Non-pigmented ciliary epithelial cell (primary cell): ENCODE results near the gene MAFB.

Experiments
- DNase-seq: peaks from one replicate; pipeline ENCODE4 v3.0.0-alpha.2; 2010; ENCODE audit warnings: low read depth

MAFB gene

GRCh38 chr20:40702504-40702903 lies 13.5 kb upstream of the MAFB start:
- no peak for DNase-seq

GRCh38 chr20:40698744-40699143 lies 9.7 kb upstream of the MAFB start:
- no peak for DNase-seq

- no peak for DNase-seq
Observed at GRCh38 chr20:40698281-40698680, 9.2 kb upstream of the MAFB start.

- no peak for DNase-seq
Observed at GRCh38 chr20:40697541-40697940, 8.5 kb upstream of the MAFB start.

DNA sequence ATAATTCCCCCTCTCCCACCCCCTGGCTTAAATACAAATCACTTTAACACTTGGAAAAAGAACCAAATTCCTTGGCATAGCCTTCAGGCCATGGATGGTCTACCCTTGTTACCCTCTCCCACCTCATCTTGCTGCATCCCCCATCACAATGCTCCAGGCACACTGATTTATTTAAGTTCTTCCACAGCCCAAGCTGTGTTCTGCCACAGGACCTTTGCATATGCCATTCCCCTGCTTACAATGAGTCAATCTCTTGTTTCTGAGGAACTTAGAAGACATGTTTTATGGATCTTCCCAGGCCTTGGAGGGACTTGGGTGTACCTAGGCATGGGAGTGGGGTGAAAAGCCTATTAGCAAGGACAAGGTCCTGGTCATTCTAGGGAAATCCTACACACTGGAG lies 6.2 kb upstream of the MAFB start:
- no peak for DNase-seq

GRCh38 chr20:40694246-40694645 lies 5.2 kb upstream of the MAFB start:
- DNase-seq = no peak

DNA sequence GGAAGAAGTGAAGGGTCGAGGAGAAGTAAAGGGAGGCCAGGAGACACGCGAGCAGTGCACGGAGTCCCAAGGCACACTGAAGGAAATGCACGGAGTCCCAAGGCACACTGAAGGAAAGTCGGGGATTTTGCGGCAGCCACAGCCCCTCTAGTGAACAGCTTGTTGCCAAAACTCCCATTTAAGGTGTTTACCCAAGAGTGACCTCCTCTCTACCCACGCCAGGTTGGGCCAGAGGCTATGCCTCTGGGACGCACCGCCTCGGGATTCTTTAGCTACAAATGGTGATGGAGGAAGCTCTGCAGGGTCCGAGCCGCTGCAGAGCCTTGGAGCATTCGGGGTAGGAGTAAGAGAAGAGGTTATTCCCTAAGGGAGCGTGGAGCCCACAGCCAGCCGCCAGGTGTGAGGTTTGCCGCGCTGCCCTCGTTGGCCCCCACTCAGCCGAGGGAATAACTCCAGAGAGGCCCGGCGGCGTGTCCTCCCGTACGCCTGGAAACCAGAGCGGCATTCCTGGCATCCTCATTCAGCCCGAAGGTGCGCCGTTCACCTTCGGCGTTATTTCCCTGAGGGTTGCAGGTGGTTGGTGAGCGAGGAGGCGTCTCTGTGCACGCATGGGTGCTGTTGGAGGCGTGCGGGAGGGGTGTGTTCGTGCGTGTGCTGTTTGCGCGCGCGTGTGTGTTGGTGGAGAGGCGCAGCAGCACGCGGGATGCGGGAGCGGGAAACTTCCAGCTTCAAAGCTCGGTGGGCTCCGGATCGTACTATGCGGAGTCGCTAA lies 3.4 kb upstream of the MAFB start:
- DNase-seq = no peak

- DNase-seq = no peak
Observed at GRCh38 chr20:40691566-40692239, 2.7 kb upstream of the MAFB start.

GRCh38 chr20:40690836-40691565 lies 2.0 kb upstream of the MAFB start:
- DNase-seq = no peak

DNA sequence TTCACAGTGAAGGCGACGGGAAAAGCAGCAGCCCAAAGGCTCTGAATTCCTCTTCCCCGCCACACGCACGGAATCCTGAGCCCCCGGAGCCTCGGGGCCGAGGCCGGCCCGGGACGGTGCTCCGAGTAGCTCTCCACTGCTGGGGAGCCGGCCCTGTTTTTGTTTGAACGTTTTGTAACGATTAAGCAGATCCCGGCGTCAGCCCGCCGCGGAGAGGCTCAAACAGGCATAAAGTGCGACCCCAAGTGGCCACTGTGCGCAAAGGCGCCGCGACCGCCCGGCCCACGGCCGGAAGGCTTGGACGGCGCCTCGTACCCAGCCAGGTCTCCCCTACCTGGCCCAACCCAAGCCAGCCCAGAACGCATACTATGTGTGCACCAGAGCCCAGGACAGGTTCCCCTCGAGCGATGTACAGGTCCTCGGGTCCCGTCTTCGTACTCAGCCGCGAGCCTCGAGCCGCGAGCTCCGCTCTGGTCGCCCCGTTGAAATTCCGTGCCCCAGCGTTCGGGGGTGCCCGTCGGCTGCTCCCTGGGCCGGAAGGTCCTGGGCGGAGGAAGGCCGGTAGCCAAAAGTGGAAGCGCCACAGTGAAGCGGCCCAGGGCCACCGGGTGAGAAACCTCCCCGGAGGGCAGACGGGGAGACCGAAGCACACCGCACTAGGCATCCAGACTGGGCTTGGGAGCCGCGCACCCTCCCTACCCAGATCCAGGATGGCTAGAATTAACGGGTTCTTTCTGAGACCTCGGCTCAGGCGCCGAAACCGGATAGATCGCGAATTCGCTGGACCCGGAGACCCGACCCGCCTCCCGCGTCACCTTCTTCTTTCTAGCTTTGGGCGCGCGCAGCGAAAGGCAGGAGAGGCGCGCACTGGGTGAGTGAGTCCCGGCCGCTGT lies 1.2 kb upstream of the MAFB start:
- peak; percentile 57 for DNase-seq

- DNase-seq = no peak
Observed at GRCh38 chr20:40688129-40689099, 622 bp downstream of the MAFB start.

DNA sequence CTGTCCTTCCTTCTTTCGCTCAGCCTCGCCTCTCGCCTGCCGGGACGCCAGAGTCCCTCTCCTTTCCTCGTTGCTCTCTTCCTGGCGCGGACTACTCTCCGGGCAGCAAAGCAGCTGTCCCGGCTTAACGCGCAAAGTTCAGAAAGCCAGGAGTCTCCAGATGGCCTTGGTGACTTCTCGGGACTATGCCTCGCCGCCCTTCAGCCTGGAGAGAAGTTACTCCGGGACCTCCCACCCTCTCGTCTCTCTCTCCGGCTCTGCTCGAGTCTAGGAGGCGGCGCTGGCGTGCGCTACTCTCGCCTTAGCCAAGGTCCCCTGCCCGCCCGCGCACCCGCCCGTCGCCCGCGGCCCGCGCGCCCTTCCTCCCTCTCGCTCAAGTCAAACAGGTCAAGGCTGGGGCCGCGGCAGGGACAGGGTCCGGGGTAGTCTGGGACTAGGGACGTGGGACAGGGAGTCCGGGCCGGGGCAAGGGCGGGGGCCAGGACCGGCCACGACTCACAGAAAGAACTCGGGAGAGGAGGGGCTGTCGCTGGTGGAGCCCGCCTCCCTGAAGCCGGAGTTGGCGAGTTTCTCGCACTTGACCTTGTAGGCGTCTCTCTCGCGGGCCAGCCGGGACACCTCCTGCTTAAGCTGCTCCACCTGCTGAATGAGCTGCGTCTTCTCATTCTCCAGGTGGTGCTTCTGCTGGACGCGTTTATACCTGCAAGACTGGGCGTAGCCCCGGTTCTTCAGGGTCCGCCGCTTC lies 1.5 kb downstream of the MAFB start:
- DNase-seq = no peak

DNA sequence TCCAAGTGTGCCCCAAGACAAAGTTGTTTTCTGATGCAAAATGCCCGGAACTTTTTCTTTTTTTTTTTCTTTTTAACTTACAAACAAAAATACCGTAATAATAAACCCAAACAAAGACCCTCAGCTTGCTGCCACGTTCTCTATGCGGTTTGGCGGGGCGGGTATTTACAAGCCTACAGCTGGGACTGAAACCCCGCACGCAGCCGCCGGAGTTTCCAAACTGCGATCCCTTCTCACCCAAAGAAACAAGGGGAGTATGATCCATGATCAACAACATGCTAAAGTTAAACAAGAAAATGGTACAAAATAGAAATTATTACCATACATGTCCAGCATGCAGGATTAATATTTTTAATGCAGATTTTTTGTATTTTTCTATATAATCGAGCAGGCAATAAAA lies 2.1 kb downstream of the MAFB start:
- DNase-seq = no peak

DNA sequence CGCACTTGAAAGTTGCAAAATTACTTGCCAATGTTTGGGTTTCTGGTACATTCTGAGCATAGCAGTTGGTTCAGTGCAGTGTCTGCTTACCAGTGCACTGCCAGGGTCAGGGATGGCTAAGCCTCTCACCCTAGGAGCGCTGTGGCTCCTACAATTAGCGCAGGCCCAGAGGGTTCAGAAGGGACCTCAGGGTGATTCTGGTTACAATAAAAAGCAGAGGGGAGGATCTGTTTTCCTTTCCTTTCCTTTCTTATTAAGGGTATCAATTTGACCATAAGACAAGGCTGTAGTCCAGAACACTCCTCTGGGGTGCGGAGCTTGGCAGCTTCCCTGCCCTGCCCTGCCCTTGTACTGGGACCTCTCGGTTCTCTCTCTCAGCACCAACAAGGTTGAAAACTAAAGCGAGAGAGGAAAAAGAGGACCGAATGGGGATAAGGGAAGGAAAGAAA lies 2.6 kb downstream of the MAFB start:
- no peak for DNase-seq

- DNase-seq = no peak
Observed at GRCh38 chr20:40685349-40685748, 3.7 kb downstream of the MAFB start.

GRCh38 chr20:40683894-40684268 lies 5.2 kb downstream of the MAFB start:
- DNase-seq = no peak

GRCh38 chr20:40683221-40683893 lies 5.7 kb downstream of the MAFB start:
- no peak for DNase-seq

DNA sequence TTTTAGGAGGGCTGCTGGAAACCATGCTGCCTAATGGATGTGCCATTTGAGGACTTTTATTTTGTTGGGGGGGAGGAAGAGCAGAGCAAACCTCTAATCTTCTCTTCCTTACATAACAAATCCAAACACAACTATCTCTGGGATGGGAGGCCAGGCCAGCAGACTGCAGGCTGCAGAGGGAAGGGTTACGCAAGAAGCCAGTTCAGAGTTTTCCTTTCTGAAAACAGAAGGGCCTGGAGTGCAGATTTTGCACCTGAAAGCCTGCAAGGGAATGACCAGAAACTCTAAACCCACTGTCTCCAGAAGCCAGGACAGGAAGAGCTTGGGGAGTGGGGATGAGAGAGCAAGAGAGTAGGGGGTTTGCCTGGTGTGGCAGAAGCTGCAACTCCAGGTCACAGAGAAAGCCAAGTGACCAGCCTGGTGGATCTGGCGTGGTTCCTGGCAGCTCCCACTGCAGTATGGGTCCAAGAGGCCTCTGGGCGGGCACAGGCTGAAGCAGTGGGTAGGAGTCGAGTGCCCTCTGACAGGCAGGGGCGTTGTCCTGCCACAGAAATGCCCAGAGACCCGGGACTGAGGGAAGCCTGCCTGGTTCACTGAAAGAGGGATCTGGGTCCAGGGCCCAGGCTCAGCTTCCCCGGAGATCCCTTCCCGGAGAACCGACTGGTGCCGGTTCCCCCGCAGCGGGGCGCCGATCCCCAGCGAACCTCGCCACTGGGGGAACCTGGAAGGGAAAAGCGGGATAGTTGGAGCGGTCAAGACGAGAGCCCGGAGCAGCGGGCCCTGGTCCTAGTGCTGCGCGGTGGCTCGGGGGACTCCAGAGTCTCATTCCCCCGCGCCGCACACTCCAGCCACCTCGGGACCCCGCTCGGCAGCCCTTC lies 6.7 kb downstream of the MAFB start:
- DNase-seq = no peak

DNA sequence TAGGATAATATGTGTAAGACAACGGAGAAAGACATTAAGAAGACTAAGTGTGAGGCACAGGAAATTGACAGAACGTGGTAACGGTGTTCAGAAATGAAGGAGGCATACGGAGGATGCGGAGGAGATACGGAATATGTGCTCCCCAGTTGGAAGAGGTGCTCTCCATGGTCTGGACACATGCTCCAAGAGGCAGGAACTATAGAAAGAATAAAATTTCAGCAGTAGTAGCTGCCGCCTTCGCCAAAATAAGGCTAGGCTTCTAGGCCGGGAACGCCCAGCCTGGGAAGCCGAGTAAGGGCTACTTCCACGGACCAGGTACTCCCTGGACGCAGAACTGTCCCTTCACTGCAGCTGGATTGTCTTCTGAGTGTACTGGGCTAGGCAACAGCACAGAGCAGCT lies 7.4 kb downstream of the MAFB start:
- no peak for DNase-seq
